ENCODE measurements around the gene TTI1.

Gene TTI1

DNA sequence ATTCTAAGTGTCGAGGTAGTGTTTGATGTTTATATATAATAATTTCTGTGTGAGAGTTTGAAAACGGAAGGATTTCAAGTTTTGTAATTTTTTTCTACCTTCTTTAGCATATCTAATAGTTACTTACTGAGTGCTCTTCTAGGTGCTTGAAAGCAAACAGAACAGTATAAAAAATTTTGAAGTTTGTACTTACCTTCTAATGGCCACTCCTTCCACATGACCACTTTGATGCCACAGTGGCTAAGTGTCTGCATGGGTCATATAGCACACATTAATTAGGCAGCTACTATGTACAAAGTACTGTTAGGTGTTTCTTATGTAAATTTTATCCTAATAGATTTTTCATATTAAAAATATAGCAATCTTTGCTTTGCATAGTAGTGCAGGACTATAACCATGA, 21.4 kb upstream of the TTI1 start:
- TF ChIP-seq, protein P1, sequence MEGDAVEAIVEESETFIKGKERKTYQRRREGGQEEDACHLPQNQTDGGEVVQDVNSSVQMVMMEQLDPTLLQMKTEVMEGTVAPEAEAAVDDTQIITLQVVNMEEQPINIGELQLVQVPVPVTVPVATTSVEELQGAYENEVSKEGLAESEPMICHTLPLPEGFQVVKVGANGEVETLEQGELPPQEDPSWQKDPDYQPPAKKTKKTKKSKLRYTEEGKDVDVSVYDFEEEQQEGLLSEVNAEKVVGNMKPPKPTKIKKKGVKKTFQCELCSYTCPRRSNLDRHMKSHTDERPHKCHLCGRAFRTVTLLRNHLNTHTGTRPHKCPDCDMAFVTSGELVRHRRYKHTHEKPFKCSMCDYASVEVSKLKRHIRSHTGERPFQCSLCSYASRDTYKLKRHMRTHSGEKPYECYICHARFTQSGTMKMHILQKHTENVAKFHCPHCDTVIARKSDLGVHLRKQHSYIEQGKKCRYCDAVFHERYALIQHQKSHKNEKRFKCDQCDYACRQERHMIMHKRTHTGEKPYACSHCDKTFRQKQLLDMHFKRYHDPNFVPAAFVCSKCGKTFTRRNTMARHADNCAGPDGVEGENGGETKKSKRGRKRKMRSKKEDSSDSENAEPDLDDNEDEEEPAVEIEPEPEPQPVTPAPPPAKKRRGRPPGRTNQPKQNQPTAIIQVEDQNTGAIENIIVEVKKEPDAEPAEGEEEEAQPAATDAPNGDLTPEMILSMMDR (IDR thresholded peaks at IDR 0.05; ENCODE audit: low read depth, low read length): no peak
- no peak overlapping the region for H3K4me3 ChIP-seq (ENCODE audit: low read depth, low read length)

DNA sequence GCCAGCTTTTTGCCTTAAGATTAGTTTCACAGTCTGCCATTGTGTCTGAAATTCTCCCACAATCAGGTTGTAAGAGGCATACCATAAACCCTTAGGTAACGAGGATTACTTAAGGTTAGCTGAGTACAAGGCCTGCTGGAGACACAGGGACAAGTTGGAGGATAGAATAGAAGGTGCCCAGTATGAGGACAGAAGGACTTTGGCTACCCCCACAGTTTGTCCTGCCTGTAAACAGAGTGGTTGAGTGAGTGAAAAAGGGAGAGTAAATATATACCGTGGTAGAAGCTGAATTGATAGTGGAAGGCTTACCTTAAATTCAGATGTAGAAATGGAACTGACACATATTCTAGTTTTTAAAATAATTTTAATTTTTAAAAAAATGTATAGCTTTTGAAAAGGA, 19.6 kb upstream of the TTI1 start:
- H3K4me3 ChIP-seq (ENCODE audit: low read depth, low read length): no peak overlapping the region

DNA sequence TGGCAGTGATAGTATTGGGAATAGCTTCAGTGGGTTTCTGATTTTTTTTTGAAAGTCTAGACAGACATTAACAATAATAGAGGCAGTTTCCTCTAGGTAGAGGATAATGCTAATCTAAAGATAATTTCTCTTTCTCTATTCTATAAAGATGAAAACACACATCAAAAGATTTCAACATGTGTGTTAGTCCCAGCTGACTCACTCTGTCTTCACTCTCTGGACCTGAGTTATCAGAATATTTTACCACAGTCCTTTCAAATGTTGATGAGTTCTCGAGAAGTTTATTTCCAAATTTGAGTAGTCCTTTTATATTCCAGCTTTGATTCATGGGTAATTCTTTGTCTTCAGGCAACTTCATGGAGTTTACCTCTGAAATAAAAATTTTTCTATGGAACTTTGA, 17.4 kb upstream of the TTI1 start:
- TF ChIP-seq, protein P1 (IDR thresholded peaks at IDR 0.05; ENCODE audit: low read depth, low read length): no peak
- H3K4me3 ChIP-seq (ENCODE audit: low read depth, low read length): no peak overlapping the region

More for the DNA sequence above, 19.6 kb upstream of the TTI1 start:
- TF ChIP-seq, protein P1 (IDR thresholded peaks at IDR 0.05; ENCODE audit: low read depth, low read length): no peak

GRCh38 chr20:38049800-38050199, 16.5 kb upstream of the TTI1 start:
- TF ChIP-seq, protein P1 (IDR thresholded peaks at IDR 0.05; ENCODE audit: low read depth, low read length): no peak
- H3K4me3 ChIP-seq (ENCODE audit: low read depth, low read length): no peak overlapping the region

DNA sequence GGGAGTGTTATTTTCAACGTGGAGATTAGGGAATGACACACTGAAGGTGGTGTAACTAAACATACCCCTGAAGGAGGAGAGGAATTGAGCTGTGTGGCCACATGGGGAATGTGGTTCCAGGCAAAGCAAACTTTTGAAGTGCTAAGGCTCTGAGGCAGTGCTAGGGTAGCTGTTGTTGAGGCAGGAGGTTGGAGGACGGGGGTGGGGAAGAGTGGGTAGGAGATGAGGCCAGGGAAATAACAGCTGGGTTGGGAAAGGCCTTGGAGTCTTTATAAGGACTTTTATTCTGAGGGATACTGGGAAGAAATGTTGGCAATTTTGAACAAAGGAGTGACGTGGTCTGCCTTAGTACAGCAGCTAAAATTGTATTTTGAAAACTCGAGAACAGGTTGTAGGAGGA, 13.3 kb upstream of the TTI1 start:
- TF ChIP-seq, protein P1 (IDR thresholded peaks at IDR 0.05; ENCODE audit: low read depth, low read length): no peak
- H3K4me3 ChIP-seq (ENCODE audit: low read depth, low read length): no peak overlapping the region

GRCh38 chr20:38044685-38045084, 11.4 kb upstream of the TTI1 start:
- no peak overlapping the region for H3K4me3 ChIP-seq (ENCODE audit: low read depth, low read length)

DNA sequence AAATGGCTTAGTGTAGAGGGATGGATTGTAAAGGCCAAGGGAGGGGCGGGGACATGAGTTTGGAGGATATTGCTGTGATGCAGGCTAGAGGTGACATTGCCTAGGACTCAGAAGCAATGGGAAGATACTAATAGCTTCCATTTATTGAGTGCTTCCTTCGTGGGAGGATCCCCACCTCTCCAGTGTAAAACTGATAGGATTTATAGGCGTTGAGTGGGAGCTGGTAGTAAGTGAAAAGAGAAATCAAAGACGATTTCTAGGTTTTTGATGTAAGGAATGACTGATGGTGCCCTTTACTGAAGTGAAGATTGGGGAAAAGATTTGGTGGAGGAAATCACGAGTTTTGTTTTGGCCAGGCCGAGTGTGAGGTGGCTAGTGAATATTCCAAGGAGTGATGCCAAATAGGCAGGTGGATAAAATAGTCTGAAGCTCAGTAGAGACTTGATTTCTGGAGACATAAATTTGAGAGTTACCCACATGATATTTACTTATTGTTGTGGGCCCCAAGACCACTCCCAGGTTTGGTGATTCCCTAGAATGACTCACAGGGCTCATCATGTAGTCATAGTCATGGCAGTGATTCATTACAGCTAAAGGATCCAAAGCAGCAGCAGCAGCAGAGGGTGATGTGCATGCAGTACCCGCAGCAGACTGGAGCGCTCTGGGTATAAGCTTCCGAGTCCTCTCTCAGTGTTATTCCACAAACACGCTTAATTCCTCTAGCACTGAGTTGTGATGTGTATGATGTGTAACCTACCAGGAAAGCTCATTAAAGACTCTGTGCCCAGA, 10.4 kb upstream of the TTI1 start:
- no peak overlapping the region for H3K4me3 ChIP-seq (ENCODE audit: low read depth, low read length)
- TF ChIP-seq, protein P1 (IDR thresholded peaks at IDR 0.05; ENCODE audit: low read depth, low read length): no peak

More at GRCh38 chr20:38044685-38045084, 11.4 kb upstream of the TTI1 start:
- TF ChIP-seq, protein P1 (IDR thresholded peaks at IDR 0.05; ENCODE audit: low read depth, low read length): no peak
